22Rv1 (cell line): ENCODE data around the gene ALG14.

Experiments
- ZFX ChIP-seq: fragments of 450-650 bp; IDR thresholded peaks from 2 replicates; pipeline ENCODE4 v1.6.1; 2017; ENCODE audit warnings: antibody characterized with exemption, borderline replicate concordance
- TF ChIP-seq, protein P1 (sequence below): fragments of 450-650 bp; IDR thresholded peaks from 2 replicates; pipeline ENCODE4 v1.5.1; 2017; ENCODE audit warnings: mild to moderate bottlenecking

DNA sequence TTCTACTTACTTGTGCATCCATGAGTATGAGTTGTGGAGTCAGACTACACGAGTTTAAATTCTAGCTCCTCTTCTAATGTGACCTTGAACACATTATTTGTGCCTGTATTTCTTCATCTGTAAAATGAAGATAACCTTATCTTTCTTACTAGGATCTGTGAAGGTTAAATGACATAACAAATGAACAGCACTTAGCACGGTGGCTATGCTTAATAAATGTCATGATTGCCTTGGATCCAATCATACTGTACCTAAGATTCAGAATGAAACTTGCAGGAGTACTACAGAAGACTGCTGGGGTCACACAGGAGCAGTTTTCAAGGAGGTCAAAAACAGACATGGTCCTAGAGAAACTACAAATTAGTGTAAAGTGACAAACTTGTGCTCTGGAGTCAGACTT, 22.2 kb upstream of the ALG14 start:
- TF ChIP-seq, protein P1, sequence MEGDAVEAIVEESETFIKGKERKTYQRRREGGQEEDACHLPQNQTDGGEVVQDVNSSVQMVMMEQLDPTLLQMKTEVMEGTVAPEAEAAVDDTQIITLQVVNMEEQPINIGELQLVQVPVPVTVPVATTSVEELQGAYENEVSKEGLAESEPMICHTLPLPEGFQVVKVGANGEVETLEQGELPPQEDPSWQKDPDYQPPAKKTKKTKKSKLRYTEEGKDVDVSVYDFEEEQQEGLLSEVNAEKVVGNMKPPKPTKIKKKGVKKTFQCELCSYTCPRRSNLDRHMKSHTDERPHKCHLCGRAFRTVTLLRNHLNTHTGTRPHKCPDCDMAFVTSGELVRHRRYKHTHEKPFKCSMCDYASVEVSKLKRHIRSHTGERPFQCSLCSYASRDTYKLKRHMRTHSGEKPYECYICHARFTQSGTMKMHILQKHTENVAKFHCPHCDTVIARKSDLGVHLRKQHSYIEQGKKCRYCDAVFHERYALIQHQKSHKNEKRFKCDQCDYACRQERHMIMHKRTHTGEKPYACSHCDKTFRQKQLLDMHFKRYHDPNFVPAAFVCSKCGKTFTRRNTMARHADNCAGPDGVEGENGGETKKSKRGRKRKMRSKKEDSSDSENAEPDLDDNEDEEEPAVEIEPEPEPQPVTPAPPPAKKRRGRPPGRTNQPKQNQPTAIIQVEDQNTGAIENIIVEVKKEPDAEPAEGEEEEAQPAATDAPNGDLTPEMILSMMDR: no peak
- no peak for TF ChIP-seq ZFX
